Measurements from ENCODE around the gene TLDC2. TPM values are rescaled to one million over a fixed set of nuclear protein-coding genes. Genes with fewer than 3 reads are reported as not detected.
"Not testable (repeated sequence)": the region's sequence is repeated elsewhere in the genome, so short reads cannot be mapped to it uniquely, and the experiment has no call there.

The TLDC2 gene
- total RNA-seq, 1 donor = 0.10 TPM

GRCh38 chr20:36932067-36932466 lies 56.1 kb downstream of the TLDC2 start:
- H3K27me3 ChIP-seq (ENCODE audit: insufficient read depth, low read length); H3K9me3 ChIP-seq (ENCODE audit: low read depth, low read length); H3K4me3 ChIP-seq (ENCODE audit: low read length): not testable (repeated sequence)
- H3K4me1 ChIP-seq (ENCODE audit: insufficient read depth, low read length) = peaks cover 71% of the 10 kb centered on the region

GRCh38 chr20:36932476-36933426 lies 56.8 kb downstream of the TLDC2 start:
- no peaks in the 10 kb centered on the region for H3K9me3 ChIP-seq (ENCODE audit: low read depth, low read length)
- H3K4me1 ChIP-seq (ENCODE audit: insufficient read depth, low read length) = peaks cover 74% of the 10 kb centered on the region
- no peaks in the 10 kb centered on the region for H3K27me3 ChIP-seq (ENCODE audit: insufficient read depth, low read length)
- no peak overlapping the region for H3K4me3 ChIP-seq (ENCODE audit: low read length)

GRCh38 chr20:36933571-36933970 lies 57.6 kb downstream of the TLDC2 start:
- not testable (repeated sequence) for H3K4me3 ChIP-seq (ENCODE audit: low read length); H3K9me3 ChIP-seq (ENCODE audit: low read depth, low read length); H3K27me3 ChIP-seq (ENCODE audit: insufficient read depth, low read length)
- peaks cover 82% of the 10 kb centered on the region for H3K4me1 ChIP-seq (ENCODE audit: insufficient read depth, low read length)

- Histone ChIP-seq H3K27me3 (ENCODE audit: insufficient read depth, low read length) (no peaks in the 10 kb centered on the region), H3K9me3 (ENCODE audit: low read depth, low read length) (no peaks in the 10 kb centered on the region), H3K4me1 (ENCODE audit: insufficient read depth, low read length) (peaks cover 78% of the 10 kb centered on the region), H3K4me3 (ENCODE audit: low read length) (no peak overlapping the region)
These were observed 60.4 kb downstream of the TLDC2 start for GRCh38 chr20:36936341-36936740.

GRCh38 chr20:36936761-36937401 lies 60.9 kb downstream of the TLDC2 start:
- peaks cover 78% of the 10 kb centered on the region for H3K4me1 ChIP-seq (ENCODE audit: insufficient read depth, low read length)
- not testable (repeated sequence) for H3K4me3 ChIP-seq (ENCODE audit: low read length); H3K27me3 ChIP-seq (ENCODE audit: insufficient read depth, low read length); H3K9me3 ChIP-seq (ENCODE audit: low read depth, low read length)

- Histone ChIP-seq H3K9me3 (ENCODE audit: low read depth, low read length) (no peaks in the 10 kb centered on the region), H3K27me3 (ENCODE audit: insufficient read depth, low read length) (no peaks in the 10 kb centered on the region), H3K4me3 (ENCODE audit: low read length) (no peak overlapping the region), H3K4me1 (ENCODE audit: insufficient read depth, low read length) (peaks cover 77% of the 10 kb centered on the region)
These were observed 61.4 kb downstream of the TLDC2 start for GRCh38 chr20:36937402-36937770.

GRCh38 chr20:36941401-36941835 lies 65.5 kb downstream of the TLDC2 start:
- Histone ChIP-seq H3K4me3 (ENCODE audit: low read length) (no peak overlapping the region), H3K9me3 (ENCODE audit: low read depth, low read length) (no peaks in the 10 kb centered on the region), H3K4me1 (ENCODE audit: insufficient read depth, low read length) (peaks cover 85% of the 10 kb centered on the region), H3K27me3 (ENCODE audit: insufficient read depth, low read length) (no peaks in the 10 kb centered on the region)

Other genes starting within 250 kb of the TLDC2 start
- gene SLA2, start 229.9 kb upstream of the TLDC2 start, total RNA-seq = 25.3 TPM
- 19.0 TPM for gene NDRG3, start 130.0 kb upstream of the TLDC2 start, total RNA-seq
- gene DSN1, start 102.4 kb upstream of the TLDC2 start, total RNA-seq = 10.2 TPM
- 203 TPM for gene SAMHD1, start 75.6 kb downstream of the TLDC2 start, total RNA-seq
- gene RBL1, start 219.9 kb downstream of the TLDC2 start, total RNA-seq = 28.9 TPM

Measured in mononuclear cell (primary cell).